CD1c-positive myeloid dendritic cell (primary cell): ENCODE results near the gene ITSN1.
"Not testable (repeated sequence)": the region's sequence is repeated elsewhere in the genome, so short reads cannot be mapped to it uniquely, and the experiment has no call there.

Experiments used
- DNase-seq: peaks from one replicate; pipeline ENCODE4 v3.0.0-alpha.2; 2016; ENCODE audit errors: extremely low spot score

Gene ITSN1

DNA sequence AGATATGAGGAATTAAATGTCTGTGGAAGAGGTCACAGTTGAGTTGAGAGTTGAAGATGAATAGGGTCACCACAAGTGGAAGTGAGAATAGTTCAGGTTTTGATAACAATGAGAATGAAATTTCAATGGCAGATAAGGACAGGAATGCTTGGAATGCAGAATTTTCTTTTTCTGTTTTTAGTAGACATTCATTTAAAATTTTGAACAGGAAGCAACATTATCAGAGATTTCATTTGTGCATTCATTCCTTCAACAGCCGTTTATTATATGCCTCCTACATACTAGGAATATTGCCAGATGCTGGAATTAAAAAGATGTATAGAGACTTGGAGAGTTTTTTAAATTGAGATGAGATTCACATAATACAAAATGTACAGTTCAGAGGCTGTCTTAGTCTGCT, 126.8 kb downstream of the ITSN1 start:
- DNase-seq, result no peak

DNA sequence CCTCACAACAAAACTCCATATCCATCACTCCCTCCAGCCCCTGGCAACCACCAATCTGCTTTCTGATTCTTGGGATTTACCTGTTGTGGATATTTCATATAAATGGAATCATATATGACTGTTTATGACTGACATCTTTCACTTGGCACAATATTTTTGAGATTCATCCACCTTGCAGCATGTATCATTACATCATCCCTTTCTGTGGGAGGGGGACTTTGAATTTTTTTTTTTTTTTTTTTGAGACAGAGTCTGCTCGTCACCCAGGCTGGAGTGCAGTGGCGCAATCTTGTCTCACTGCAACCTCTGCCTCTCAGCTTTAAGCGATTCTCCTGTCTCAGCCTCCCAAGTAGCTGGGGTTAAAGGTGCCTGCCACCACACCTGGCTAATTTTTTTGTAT, 128.2 kb downstream of the ITSN1 start:
- DNase-seq, result no peak

DNA sequence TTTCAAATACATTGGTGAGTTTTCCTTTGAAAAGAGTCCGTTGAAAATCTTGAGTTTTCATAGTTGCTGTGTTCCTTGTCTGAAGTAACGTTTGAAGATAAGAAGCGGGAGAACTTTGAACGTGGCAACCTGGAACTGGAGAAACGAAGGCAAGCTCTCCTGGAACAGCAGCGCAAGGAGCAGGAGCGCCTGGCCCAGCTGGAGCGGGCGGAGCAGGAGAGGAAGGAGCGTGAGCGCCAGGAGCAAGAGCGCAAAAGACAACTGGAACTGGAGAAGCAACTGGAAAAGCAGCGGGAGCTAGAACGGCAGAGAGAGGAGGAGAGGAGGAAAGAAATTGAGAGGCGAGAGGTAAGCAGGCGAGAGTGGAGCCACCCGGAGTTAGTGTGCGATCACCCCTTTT, 129.7 kb downstream of the ITSN1 start:
- no peak for DNase-seq

DNA sequence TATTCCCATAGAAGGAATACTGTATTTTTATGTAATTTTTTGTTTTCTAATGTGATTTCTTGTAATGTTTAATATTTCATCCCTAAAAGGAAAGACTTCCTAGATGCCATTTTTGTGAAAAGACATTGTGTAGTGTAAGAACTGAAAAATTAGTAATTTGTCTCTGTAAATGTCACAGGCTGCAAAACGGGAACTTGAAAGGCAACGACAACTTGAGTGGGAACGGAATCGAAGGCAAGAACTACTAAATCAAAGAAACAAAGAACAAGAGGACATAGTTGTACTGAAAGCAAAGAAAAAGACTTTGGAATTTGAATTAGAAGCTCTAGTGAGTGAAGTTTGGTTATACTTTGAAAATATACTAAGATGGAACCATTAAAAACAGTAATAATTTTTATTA, 132.2 kb downstream of the ITSN1 start:
- DNase-seq, result peak; percentile 6

GRCh38 chr21:33775100-33775828, 133.0 kb downstream of the ITSN1 start:
- no peak for DNase-seq

DNA sequence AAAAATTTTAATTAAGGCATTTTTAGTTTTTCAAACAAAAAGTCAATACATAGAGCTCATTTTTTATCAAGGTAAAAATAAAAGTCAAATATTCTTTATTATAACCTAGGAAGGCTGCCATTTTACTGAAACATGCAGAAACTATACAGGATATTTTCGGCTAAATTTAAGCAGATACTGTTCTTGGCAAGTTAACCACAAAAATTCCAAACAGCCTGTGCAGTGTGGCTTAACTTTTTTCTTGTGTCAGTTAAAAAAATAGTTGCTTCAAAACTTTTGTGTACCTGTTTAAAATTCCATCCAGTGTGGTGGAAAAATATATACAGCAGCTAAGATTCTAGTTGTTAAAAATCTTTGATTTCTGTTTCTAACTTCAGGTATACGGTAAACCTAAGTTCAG, 138.3 kb downstream of the ITSN1 start:
- DNase-seq, result no peak

DNA sequence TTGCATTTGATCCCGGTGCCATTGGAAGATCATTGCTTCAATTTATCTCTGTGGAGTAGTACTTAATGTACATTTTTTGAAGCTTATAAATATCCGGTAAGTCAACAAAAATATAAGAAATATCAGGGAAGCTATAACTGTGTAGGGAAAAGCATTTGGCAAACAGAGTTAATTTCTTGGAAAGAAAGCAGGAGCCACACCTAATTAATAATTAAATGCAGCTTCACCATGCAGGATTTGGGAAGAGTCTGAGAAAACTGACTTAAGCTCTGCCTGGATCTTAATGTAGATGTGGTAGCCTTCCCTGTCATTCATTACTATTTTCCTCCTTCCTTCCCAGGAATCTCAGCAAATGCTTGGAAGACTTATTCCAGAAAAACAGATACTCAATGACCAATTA, 138.8 kb downstream of the ITSN1 start:
- no peak for DNase-seq

DNA sequence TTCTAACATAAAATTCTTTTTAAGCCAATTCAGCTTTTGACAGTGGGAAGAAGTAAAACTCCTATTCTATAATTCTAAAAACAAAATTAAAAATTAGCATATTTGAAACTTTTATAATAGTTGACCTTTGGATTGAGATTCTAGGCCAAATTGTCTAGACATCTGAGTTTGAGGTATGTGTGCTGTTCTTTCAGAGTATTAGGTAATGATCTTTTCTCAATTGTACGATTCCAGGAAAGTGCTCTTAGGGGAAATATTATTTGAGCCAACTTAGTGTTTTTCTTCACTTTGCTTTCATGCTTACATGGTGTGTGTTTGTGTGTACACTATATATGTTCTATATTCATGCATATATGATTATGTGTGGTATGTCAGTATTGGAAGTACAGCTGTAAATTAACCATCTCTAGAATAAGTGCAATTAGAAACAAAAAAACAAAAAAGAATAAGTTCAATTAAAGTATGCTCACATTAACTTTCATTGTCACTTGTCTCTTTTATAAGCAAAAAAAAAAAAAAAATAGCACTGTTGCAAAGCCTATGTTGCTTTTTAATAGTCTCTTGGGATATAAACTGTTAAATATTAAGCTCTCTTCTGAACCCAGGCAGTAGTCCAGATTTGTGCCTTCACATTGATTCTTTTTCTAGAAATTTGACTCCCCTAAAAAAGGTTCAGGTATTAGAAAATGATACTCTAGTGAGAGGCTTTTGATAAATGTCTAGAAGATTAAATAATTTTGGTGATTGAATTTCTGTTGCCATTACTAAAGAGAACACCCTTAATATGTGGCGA, 141.1 kb downstream of the ITSN1 start:
- no peak for DNase-seq

DNA sequence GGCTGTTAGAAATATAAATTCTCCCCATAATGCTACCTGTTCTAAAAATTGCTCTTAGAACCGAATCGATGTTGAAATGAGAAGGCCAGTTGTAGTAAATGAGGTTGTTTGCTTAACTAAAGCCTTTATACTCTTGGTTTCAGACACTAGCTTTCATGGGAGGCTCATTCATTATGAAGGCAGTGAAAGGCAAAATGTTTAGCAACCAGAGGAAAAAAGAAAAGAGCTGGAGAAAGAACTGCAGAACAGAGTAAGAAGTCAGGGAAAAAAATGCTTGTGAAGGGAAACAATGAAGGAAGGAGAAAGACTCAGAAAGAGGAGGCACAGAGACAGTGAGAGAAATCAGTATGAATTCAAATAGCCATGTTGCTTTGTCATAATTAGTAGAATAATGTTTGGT, 145.1 kb downstream of the ITSN1 start:
- DNase-seq, result no peak

- DNase-seq, result not testable (repeated sequence)
Observed at GRCh38 chr21:33788438-33788837, 146.1 kb downstream of the ITSN1 start.

DNA sequence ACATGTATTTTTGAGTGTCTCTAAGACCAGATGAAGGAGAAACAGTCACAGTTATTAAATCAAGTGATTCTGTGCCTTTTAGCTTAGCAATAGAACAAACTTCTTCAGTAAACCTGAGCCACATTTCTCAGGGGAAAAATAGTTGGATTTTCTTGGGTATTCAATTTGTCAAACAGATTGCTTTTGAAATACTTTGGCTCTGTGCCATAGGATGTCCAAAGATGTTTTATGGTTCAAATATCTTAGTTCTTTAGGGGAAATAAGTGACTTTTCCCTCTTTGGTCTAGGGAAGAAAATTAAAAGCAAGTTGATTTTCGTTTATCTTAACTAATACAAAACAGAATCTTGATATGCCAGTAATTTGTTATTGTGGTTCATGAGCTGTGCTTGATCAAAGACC, 147.4 kb downstream of the ITSN1 start:
- DNase-seq, result no peak

DNA sequence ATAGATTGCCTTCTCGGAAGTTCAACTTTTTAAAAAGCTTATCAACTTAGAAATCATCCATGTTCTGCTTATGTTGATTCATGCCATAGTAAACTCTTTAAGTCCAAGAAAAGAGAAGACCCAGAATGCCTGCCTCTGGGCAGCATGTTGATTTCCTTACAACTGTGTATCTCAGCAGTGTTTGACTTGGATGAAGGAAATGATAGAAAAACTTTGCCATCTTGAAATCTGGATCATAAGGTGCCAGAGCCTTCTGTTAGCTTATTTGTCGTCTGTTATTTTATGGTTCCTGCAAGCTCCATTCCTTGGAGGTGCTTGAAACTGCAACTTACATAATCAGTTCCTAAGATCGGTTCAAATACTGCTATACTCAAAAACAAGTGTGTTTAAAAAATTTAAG, 148.8 kb downstream of the ITSN1 start:
- DNase-seq, result no peak

- DNase-seq, result no peak
Observed at GRCh38 chr21:33794596-33794995, 152.3 kb downstream of the ITSN1 start.

DNA sequence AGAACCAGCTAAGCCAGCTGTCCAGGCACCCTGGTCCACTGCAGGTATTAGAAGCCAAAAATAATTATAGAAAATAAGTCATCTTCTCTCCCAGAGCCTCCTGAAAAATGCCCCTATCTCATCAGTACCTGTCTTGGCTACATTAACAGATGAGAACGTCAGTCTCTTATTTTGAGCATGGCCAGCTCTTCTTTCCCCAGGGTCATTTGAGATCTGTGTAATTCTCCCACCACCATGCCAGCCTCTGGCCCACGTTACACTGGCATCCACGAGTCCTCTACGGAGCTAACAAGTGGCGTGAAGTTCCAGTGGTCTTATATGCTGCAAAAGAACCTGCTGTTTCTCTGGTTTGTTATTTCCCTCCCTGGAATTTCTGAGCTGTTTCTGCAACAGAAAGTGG, 155.3 kb downstream of the ITSN1 start:
- DNase-seq, result no peak

- no peak for DNase-seq
Observed at GRCh38 chr21:33799378-33800090, 157.2 kb downstream of the ITSN1 start.

DNA sequence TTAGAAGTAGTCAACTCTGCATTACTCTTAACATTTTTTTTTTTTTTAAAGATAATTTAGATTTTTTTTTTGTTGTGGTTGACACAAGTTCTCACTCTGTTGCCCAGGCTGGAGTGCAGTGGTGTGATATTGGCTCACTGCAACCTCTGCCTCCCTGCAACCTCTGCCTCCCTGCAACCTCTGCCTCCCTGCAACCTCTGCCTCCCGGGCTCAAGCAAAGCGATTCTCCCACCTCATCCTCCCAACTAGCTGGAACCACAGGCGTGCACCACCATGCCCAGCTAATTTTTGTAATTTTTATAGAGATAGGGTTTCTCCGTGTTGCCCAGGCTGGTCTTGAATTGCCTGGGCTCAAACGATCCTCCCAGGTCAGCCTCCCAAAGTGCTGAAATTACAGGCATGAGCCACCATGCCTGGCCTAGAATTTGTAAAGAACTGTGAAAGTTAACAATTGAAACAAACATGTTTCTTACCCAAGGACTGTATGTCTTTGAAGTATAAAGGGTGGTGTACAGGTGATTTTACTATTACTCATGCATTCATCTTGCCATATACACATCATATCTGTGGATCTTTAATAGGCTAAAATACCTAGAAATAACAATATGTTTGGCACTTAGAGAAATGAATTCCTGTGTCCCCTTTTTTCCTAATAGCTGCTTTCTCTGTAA, 158.6 kb downstream of the ITSN1 start:
- DNase-seq, result no peak

DNA sequence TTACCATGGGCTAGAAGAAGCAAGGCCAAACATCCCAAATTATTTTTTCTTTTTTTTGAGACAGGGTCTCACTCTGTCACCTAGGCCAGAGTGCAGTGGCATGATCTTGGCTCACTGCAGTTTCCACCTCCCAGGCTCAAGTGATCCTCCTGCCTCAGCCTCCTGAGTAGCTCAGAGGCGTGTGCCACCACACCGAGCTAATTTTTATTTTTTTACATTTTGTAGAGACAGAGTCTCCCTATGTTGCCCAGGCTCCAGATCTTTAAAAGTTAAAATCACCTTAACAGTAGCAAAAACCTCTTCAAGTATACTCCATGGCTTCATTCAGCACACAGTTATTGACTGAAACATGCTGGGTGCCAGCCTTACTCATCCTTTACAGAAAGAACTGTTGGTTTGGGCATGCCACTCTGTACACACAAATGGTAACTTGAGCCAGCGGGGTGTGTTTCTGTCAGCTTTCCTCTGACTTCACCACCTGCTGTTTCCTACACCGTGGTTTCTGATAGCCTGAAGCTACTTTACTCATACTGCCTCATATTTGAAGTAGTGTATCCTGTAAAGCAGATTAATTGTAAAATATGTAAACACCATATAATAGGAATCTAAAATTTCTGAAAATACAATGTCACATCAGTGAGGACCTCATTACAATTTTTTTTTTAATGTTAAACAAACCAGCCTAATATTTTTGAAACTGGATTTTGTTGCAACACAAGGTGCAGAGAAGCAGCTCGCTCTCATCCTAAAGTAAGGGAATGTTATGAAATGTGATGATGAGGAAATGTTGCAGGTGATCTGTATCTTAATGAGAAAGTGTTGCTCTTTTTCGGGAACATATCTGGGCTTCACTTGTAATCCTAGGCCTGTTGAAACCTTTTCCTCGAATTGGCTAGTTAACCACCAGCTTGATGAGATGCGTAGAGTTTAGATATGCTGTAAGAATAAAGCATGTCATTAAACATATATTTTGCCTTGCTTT, 159.4 kb downstream of the ITSN1 start:
- DNase-seq, result no peak

DNA sequence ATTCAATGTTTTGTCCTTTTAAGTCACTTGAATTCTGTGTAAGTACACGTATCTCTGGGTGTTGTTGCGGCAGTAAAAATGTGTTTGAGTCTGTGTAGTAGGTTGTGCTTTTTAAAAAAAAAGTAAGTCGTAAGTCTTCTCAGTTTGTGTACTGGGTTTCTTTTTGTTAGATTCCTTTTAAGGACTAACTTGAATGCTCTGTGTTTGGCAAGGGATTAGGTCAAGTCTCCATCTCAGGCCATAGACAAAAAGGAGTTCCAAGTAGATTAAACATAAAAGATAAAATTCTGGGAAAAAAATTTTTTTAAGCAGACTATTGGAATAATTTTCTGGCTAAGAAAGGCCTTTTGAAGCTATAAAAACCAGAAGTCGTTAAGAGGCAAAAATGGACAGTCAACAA, 160.2 kb downstream of the ITSN1 start:
- DNase-seq, result no peak

GRCh38 chr21:33808715-33809367, 166.5 kb downstream of the ITSN1 start:
- no peak for DNase-seq

DNA sequence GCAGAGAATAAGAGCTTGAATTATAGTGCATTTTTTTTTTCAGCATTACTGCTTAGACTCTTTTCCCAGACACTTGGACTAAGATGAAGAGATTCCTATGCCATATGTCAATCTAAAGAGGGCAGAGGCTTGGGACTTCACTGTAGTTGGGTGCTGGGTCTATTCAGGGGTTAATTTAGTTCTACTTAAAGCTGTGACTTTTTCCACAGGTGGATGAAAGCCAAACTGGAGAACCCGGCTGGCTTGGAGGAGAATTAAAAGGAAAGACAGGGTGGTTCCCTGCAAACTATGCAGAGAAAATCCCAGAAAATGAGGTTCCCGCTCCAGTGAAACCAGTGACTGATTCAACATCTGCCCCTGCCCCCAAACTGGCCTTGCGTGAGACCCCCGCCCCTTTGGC, 168.5 kb downstream of the ITSN1 start:
- no peak for DNase-seq
